GM12878 (cell line): ENCODE results near the gene TIMM50. TPM values are rescaled to one million over a fixed set of nuclear protein-coding genes. Genes with fewer than 3 reads are reported as not detected.

ENCODE experiments used
- ATF3 ChIP-seq: IDR thresholded peaks from 2 replicates; pipeline ENCODE4 v1.6.1; 2011; ENCODE audit warnings: low read depth, mild to moderate bottlenecking, low read length, moderate library complexity, borderline replicate concordance; ENCODE audit errors: extremely low read depth
- BCL3 ChIP-seq: IDR thresholded peaks from 2 replicates; pipeline ENCODE4 v1.6.1; 2011; ENCODE audit warnings: borderline replicate concordance, low read depth, mild to moderate bottlenecking, moderate library complexity, low read length; ENCODE audit not compliant: insufficient read depth, poor library complexity, severe bottlenecking
- CREM ChIP-seq: IDR thresholded peaks from 2 replicates; pipeline ENCODE4 v1.6.1; 2014; ENCODE audit warnings: antibody characterized with exemption, low read depth
- ELK1 ChIP-seq: IDR thresholded peaks from 2 replicates; pipeline ENCODE4 v1.6.1; 2012; ENCODE audit warnings: low read depth, low read length, improper control_type of control experiment
- HDAC6 ChIP-seq: fragments of 200-600 bp; sonication (generic); IDR thresholded peaks from one replicate; pipeline ENCODE4 v1.8.0; 2017; ENCODE audit warnings: antibody characterized with exemption; ENCODE audit not compliant: unreplicated experiment
- HDGF ChIP-seq: fragments of 450-650 bp; IDR thresholded peaks from 2 replicates; pipeline ENCODE4 v1.6.1; 2016; ENCODE audit warnings: antibody characterized with exemption
- KAT2A ChIP-seq: conservative IDR thresholded peaks from 2 replicates; pipeline ENCODE4 v1.6.1; 2011; ENCODE audit warnings: low read depth, low read length; ENCODE audit not compliant: control insufficient read depth
- KDM1A ChIP-seq: fragments of 200-600 bp; sonication (generic); IDR thresholded peaks from 2 replicates; pipeline ENCODE4 v1.6.1; 2016; ENCODE audit warnings: borderline replicate concordance
- MXI1 ChIP-seq: fragments of 150-350 bp; IDR thresholded peaks from 2 replicates; pipeline ENCODE4 v1.6.1; 2011; ENCODE audit warnings: low read depth, mild to moderate bottlenecking, inconsistent platforms, low read length, improper control_type of control experiment
- MYB ChIP-seq: fragments of 150-350 bp; IDR thresholded peaks from 2 replicates; pipeline ENCODE4 v1.6.1; 2014; ENCODE audit warnings: mild to moderate bottlenecking, low read depth, low read length, borderline replicate concordance
- NFIC ChIP-seq: IDR thresholded peaks from 2 replicates; pipeline ENCODE4 v1.6.1; 2012; ENCODE audit warnings: low read depth, mild to moderate bottlenecking, inconsistent platforms, low read length, moderate library complexity
- NFXL1 ChIP-seq: fragments of 450-650 bp; IDR thresholded peaks from 2 replicates; pipeline ENCODE4 v1.6.1; 2017; ENCODE audit warnings: antibody characterized with exemption, mild to moderate bottlenecking, borderline replicate concordance
- PML ChIP-seq: IDR thresholded peaks from 2 replicates; pipeline ENCODE4 v1.6.1; 2012; ENCODE audit warnings: low read length, inconsistent platforms
- POU2F2 ChIP-seq: IDR thresholded peaks from 3 replicates; pipeline ENCODE4 v1.6.1; 2011; ENCODE audit warnings: low read depth, mild to moderate bottlenecking, low read length, borderline replicate concordance
- RUNX3 ChIP-seq: IDR thresholded peaks from 2 replicates; pipeline ENCODE4 v1.6.1; 2012; ENCODE audit warnings: low read length, inconsistent platforms
- STAT1 ChIP-seq: fragments of 450-650 bp; conservative IDR thresholded peaks from 2 replicates; pipeline ENCODE4 v1.6.1; 2014; ENCODE audit warnings: antibody characterized with exemption, mild to moderate bottlenecking
- STAT3 ChIP-seq: IDR thresholded peaks from 2 replicates; pipeline ENCODE4 v1.6.1; 2011; ENCODE audit warnings: low read depth, low read length, improper control_type of control experiment
- SUZ12 ChIP-seq: fragments of 200-600 bp; sonication (generic); IDR thresholded peaks from one replicate; pipeline ENCODE4 v1.6.1; 2018; ENCODE audit warnings: antibody characterized with exemption, mild to moderate bottlenecking; ENCODE audit not compliant: unreplicated experiment
- TCF3 ChIP-seq: IDR thresholded peaks from 2 replicates; pipeline ENCODE4 v1.6.1; 2012; ENCODE audit warnings: low read depth, mild to moderate bottlenecking, low read length, borderline replicate concordance; ENCODE audit not compliant: insufficient read depth
- YY1 ChIP-seq: IDR thresholded peaks from 2 replicates; pipeline ENCODE4 v1.6.1; 2011; ENCODE audit warnings: low read depth, mild to moderate bottlenecking, low read length
- ZBTB40 ChIP-seq: fragments of 450-650 bp; IDR thresholded peaks from 2 replicates; pipeline ENCODE4 v1.6.1; 2016; ENCODE audit warnings: mild to moderate bottlenecking, moderate library complexity, borderline replicate concordance
- ZNF207 ChIP-seq: fragments of 450-650 bp; IDR thresholded peaks from 2 replicates; pipeline ENCODE4 v1.6.1; 2014; ENCODE audit warnings: antibody characterized with exemption, mild to moderate bottlenecking, borderline replicate concordance
- ZSCAN29 ChIP-seq: fragments of 450-650 bp; IDR thresholded peaks from 2 replicates; pipeline ENCODE4 v1.6.1; 2017; ENCODE audit warnings: mild to moderate bottlenecking, moderate library complexity
- polyA plus RNA-seq, 11 experiments: library from polyadenylated mRNA; depleted of rRNA in 4 of 11; unstranded in 6 of 11; stranded (reverse) in 5 of 11; fragments of >200 nt; fragmentation: Nextera tagmentation in 4 of 11; fragmentation: Illumina TruSeq in 1 of 11; extraction: Ambion mirVana in 4 of 11; extraction: Trizol in 1 of 11; gene quantifications; 1 replicate in 1 of 11; 2 replicates in 10 of 11; pipeline versions ENCODE4 v1.2.1 to v1.2.3, GENCODE V29; 2011 to 2016; ENCODE audit warnings: inconsistent platforms in 2 of 11, missing spikeins in 2 of 11, low read depth in 1 of 11
- total RNA-seq, 4 experiments: library from RNA; depleted of rRNA in 3 of 4; stranded (reverse); fragments of >200 nt in 3 of 4; fragmentation: Illumina TruSeq in 1 of 4; extraction: Trizol in 1 of 4; gene quantifications; 2 replicates each; pipeline versions ENCODE4 v1.2.1 to v1.2.3, GENCODE V29; 2013 to 2021

The TIMM50 gene
- total and polyA plus RNA-seq, 10 of the 15 experiments (the other 5 are each of a cell fraction or from before 2014, with no cell fraction given) = 15.6 to 146 (median 101) TPM

- TF ChIP-seq MXI1 = peak; percentile 96
- peak; percentile 78 for TF ChIP-seq ZNF207
- TF ChIP-seq ELK1 = peak; percentile 70
- TF ChIP-seq RUNX3 = peak; percentile 86
- TF ChIP-seq ZBTB40 = peak; percentile 89
- TF ChIP-seq STAT3 = no peak
- TF ChIP-seq MYB = 0 out of 2 replicates have a peak, but pooled peaks have one; percentile 20
- no peak for TF ChIP-seq ZSCAN29
- TF ChIP-seq YY1 = peak; percentile 80
- peak; percentile 99 for TF ChIP-seq PML
- TF ChIP-seq ATF3 = peak; percentile 88; the same call in 1 of the 2 replicates
- TF ChIP-seq NFXL1 = no peak
- TF ChIP-seq TCF3 = peak; percentile 84; the same call in 1 of the 2 replicates
- peak; percentile 61; the same call in 1 of the 2 replicates for TF ChIP-seq CREM
- peak; percentile 89 for TF ChIP-seq HDAC6
- no peak for TF ChIP-seq KAT2A
- peak; percentile 53 for TF ChIP-seq BCL3
- TF ChIP-seq POU2F2 = peak; percentile 86
- TF ChIP-seq SUZ12 = no peak
- no peak for TF ChIP-seq NFIC
- TF ChIP-seq KDM1A = no peak
- TF ChIP-seq HDGF = peak; percentile 89
- 0 out of 2 replicates have a peak, but pooled peaks have one; percentile 55 for TF ChIP-seq STAT1
Measured at GRCh38 chr19:39435499-39436349, 44.9 kb upstream of the TIMM50 start, which contains the start of gene RPS16 (continued).
